SH-SY5Y (cell line): ENCODE data around the gene NKG7.

Source experiments
- GATA2 ChIP-seq: IDR thresholded peaks from 2 replicates; pipeline ENCODE4 v1.6.1; 2011; ENCODE audit warnings: mild to moderate bottlenecking, low read depth, low read length
- GATA3 ChIP-seq: IDR thresholded peaks from 2 replicates; pipeline ENCODE4 v1.6.1; 2011; ENCODE audit warnings: low read depth, mild to moderate bottlenecking, low read length, moderate library complexity

GRCh38 chr19:51354742-51355148, 17.7 kb downstream of the NKG7 start:
- TF ChIP-seq GATA2 (no peak), GATA3 (no peak)
